ENCODE measurements around the gene TCEANC.

DNA sequence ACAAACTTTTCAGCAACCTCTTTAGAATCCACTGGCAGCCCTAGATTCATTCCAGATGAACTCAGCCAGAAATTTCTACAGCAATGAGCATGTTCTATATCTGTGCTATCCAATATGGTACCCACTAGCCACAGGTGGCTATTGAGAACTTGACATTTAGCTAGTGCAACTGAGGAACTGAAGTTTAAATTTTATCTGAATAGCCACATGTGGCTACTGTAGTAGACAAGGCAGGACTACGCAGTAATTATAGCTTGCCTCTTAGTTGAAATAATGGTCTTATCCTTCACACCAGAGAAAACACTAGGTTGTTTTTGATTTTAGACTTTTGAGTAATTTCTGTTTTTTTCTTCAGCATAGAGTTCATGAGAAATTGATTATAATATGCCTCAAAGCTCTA lies 2.6 kb upstream of the TCEANC start:
- TF ChIP-seq, protein P1, sequence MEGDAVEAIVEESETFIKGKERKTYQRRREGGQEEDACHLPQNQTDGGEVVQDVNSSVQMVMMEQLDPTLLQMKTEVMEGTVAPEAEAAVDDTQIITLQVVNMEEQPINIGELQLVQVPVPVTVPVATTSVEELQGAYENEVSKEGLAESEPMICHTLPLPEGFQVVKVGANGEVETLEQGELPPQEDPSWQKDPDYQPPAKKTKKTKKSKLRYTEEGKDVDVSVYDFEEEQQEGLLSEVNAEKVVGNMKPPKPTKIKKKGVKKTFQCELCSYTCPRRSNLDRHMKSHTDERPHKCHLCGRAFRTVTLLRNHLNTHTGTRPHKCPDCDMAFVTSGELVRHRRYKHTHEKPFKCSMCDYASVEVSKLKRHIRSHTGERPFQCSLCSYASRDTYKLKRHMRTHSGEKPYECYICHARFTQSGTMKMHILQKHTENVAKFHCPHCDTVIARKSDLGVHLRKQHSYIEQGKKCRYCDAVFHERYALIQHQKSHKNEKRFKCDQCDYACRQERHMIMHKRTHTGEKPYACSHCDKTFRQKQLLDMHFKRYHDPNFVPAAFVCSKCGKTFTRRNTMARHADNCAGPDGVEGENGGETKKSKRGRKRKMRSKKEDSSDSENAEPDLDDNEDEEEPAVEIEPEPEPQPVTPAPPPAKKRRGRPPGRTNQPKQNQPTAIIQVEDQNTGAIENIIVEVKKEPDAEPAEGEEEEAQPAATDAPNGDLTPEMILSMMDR (conservative IDR thresholded peaks at IDR 0.05; ENCODE audit: low read depth, low read length) = no peak
- no peak for TF ChIP-seq EZH2 (IDR thresholded peaks at IDR 0.05; ENCODE audit: borderline replicate concordance, low read depth, low read length, poor library complexity, severe bottlenecking)
